Heart left ventricle (tissue), 16 donors: ENCODE data around the gene FOXP4. TPM values are rescaled to one million over a fixed set of nuclear protein-coding genes. Genes with fewer than 3 reads are reported as not detected.

Experiments
- ATAC-seq, 4 donors: fragments of 200-7000 bp; cut with Tn5 transposase; one replicate each; pipeline ENCODE4 v1.9.1; 2020 to 2022; ENCODE audit warnings: moderate library complexity in 4 of 4, mild to moderate bottlenecking in 3 of 4, moderate number of reproducible peaks in 1 of 4
- DNase-seq, 5 donors: peaks; one replicate each; pipeline ENCODE4 v3.0.0-alpha.2; 2020
- H3K27ac ChIP-seq, 12 donors: fragments of 200-600 bp; sonication (generic) in 4 of 12; one replicate each; pipeline versions ENCODE4 v1.5.0 to v1.8.0; 2016 to 2022; ENCODE audit warnings: mild to moderate bottlenecking in 2 of 12
- H3K27me3 ChIP-seq, 9 donors: fragments of 200-600 bp; sonication (generic) in 2 of 9; one replicate each; pipeline versions ENCODE4 v1.5.1 to v1.8.0; 2016 to 2022; ENCODE audit warnings: mild to moderate bottlenecking in 3 of 9
- H3K36me3 ChIP-seq, 9 donors: fragments of 200-600 bp; sonication (generic) in 2 of 9; one replicate each; pipeline versions ENCODE4 v1.5.0 to v1.8.0; 2018 to 2022; ENCODE audit warnings: mild to moderate bottlenecking in 2 of 9
- H3K4me1 ChIP-seq, 12 donors: fragments of 200-600 bp; sonication (generic) in 4 of 12; one replicate each; pipeline versions ENCODE4 v1.5.0 to v1.8.0; 2016 to 2022; ENCODE audit warnings: mild to moderate bottlenecking in 3 of 12
- H3K4me3 ChIP-seq, 12 donors: fragments of 200-600 bp; sonication (generic) in 4 of 12; one replicate each; pipeline versions ENCODE4 v1.5.0 to v1.8.0; 2017 to 2022; ENCODE audit warnings: mild to moderate bottlenecking in 9 of 12, moderate library complexity in 4 of 12
- H3K9me3 ChIP-seq, 12 donors: fragments of 200-600 bp; sonication (generic) in 4 of 12; one replicate each; pipeline versions ENCODE4 v1.5.0 to v1.8.0; 2016 to 2022; ENCODE audit warnings: mild to moderate bottlenecking in 1 of 12
- CTCF ChIP-seq, 12 donors: fragments of 200-600 bp; sonication (generic) in 4 of 12; IDR thresholded peaks; one replicate each; pipeline versions ENCODE4 v1.5.0 to v1.8.0; 2018 to 2022; ENCODE audit warnings: antibody characterized with exemption in 12 of 12, mild to moderate bottlenecking in 5 of 12
- POLR2A ChIP-seq, 2 donors: fragments of 450-650 bp; IDR thresholded peaks; one replicate each; pipeline ENCODE4 v1.6.1; 2017; ENCODE audit warnings: antibody characterized with exemption in 2 of 2, mild to moderate bottlenecking in 2 of 2, moderate library complexity in 2 of 2
- WGBS, 4 donors: extraction: QIAGEN DNeasy Blood & Tissue Kit in 2 of 4; methylation state at CpG; one replicate each; pipeline versions ENCODE4 v1.1.5 to v1.1.7; 2013 to 2018; 5-methylcytosine and 5-hydroxymethylcytosine counted together
- intact Hi-C, 10 donors: fragments of 100-400 bp; cut with DNase I; formaldehyde crosslinking; loops; one replicate each; pipeline versions ENCODE4 v1.11.1 to v1.14.2; 2022
- polyA plus RNA-seq, 2 donors: library from polyadenylated mRNA; stranded (reverse); fragments of 200-250 nt; gene quantifications; one replicate each; pipeline ENCODE4 v1.2.3, GENCODE V29; 2013
- total RNA-seq, 9 donors: library from RNA; depleted of rRNA in 2 of 9; stranded (reverse); fragments of >200 nt in 2 of 9; fragmentation: NEBNext Ultra II Directional in 3 of 9; extraction: Animal tissue kit (Norgen Biotek cat#: 25700) in 3 of 9; gene quantifications; one replicate each; pipeline versions ENCODE4 v1.1.0 to v1.2.4, GENCODE V29; 2016 to 2023
- donor health status: ischemic (EF 13 %, LVEDD 7.1; RV severe dilation, severe dysfunction).
- donor health status: healthy with polysubstance abuse.
- donor health status: DM: no; HTN: yes; CAD: no.
- donor health status: DM: no; HTN: no; CAD: no.
- donor health status: ischemic (EF 25% LVEDD 6.9; RV normal size, moderate dysfunction).
- donor health status: ischemic (EF 25% LVEDD 5.7; RV mildly dilated, moderate dysfunction).
- donor health status: healthy.
- donor health status: DM: yes; HTN: yes; CAD: no.
- donor health status: ischemic (EF 35%, LVEDD 5.7; RV mildly dilated, moderate dysfunction).
- donor health status: nonischemic (EF 11% LVEDD 7.7; RV severe dilation, severe dysfunction).
- donor health status: DM: yes; HTN: yes; CAD: no.
- donor health status: PGD.
- donor health status: ischemic (EF 29% LVEDD 5.4; RV normal size, mild dysfunction).
- donor health status: nonischemic (EF 23%, LVEDD 6.1; RV moderate dilation, normal function).

The FOXP4 gene
- total and polyA plus RNA-seq, 11 donors = 10.9 to 22.5 (median 16.0) TPM

DNA sequence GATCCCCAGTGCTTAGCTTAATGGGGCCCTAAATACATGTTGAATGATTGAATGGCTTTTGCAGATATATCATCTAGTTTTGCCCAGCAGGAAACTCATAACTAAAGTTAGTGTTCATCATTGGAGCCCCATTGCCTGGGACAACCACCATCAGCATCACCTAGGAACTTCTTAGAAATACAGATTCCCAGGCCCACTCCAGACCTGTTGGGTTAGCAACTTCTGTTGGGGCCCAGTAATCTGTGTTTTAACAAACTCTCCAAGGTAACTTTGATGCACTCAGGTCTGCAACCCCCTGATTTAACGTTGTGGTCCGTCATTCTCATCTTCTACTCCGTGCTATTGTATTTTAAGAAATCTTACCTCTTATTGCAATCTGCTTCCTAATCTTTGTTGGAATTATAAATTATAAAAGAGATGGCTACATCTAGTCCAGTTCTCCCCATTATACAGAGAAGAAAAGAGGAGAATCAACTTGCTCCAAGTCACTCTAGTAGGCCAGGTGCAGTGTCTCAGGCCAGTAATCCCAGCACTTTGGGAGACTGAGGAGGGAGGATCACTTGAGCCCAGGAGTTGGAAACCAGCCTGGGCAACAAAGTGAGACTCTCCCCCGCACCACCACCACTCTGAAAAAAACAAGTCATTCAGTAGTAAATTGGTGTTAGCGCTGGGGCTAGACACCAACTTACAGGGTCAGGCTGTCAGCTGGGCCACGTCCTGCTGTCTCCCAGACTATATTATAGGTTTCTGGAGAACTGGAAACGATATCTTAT is 13.7 kb downstream of the FOXP4 start:
- TF ChIP-seq CTCF (IDR thresholded peaks at IDR 0.05) (no peak), POLR2A (IDR thresholded peaks at IDR 0.05) (no peak)
- peaks cover 0 to 30% (median 11%) of the 10 kb centered on the region in 12 donors for H3K4me1 ChIP-seq
- ATAC-seq (no peak), DNase-seq (no peak)
- peak overlapping the region in 4 of 12 donors; percentile 27 to 79 (median 67) for H3K27ac ChIP-seq
- no peaks in the 10 kb centered on the region for H3K36me3 ChIP-seq
- 69 to 77% (median 72%) methylated on average over 7 of the region's 7 CpGs for WGBS, 4 donors
- intact Hi-C loops = no loop called here
- no peaks in the 10 kb centered on the region for H3K27me3 ChIP-seq
- peak overlapping the region in 10 of 12 donors; percentile 27 to 86 (median 61) for H3K4me3 ChIP-seq
- no peaks in the 10 kb centered on the region for H3K9me3 ChIP-seq

DNA sequence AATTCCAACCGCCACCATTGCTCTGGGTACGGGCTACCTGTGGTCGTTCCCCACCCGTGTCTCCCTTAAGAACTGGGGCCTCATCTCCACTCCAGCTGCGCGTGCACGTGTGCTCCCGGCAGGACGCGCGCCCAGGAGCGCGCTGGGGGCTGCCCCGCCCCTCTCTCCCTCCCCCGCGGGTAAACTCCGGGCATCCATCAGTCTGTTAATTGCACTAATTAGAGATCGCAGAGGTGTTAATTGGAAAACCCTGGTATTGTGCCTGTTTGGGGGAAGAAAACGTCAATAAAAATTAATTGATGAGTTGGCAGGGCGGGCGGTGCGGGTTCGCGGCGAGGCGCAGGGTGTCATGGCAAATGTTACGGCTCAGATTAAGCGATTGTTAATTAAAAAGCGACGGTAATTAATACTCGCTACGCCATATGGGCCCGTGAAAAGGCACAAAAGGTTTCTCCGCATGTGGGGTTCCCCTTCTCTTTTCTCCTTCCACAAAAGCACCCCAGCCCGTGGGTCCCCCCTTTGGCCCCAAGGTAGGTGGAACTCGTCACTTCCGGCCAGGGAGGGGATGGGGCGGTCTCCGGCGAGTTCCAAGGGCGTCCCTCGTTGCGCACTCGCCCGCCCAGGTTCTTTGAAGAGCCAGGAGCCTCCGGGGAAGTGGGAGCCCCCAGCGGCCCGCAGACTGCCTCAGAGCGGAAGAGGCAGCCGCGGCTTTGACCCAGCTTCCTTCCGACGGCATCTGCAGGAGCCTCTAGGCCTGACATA is 14.4 kb downstream of the FOXP4 start:
- Histone ChIP-seq H3K27me3 (no peaks in the 10 kb centered on the region), H3K27ac (peak overlapping the region in 11 of 12 donors; percentile 27 to 79 (median 58)), H3K4me3 (peak overlapping the region; percentile 27 to 86 (median 58)), H3K4me1 (peaks cover 0 to 30% (median 11%) of the 10 kb centered on the region in 12 donors), H3K36me3 (peaks cover 0 to 5% (median under 1%) of the 10 kb centered on the region in 9 donors), H3K9me3 (no peaks in the 10 kb centered on the region)
- intact Hi-C loops = no loop called here
- DNase-seq (peak; percentile 68 to 84 (median 77)), ATAC-seq (peak; percentile 79 to 93 (median 88))
- WGBS, 4 donors = 13 to 39% (median 21%) methylated on average over 47 to 53 of the region's 53 CpGs
- TF ChIP-seq CTCF (IDR thresholded peaks at IDR 0.05) (no peak), POLR2A (IDR thresholded peaks at IDR 0.05) (no peak)

DNA sequence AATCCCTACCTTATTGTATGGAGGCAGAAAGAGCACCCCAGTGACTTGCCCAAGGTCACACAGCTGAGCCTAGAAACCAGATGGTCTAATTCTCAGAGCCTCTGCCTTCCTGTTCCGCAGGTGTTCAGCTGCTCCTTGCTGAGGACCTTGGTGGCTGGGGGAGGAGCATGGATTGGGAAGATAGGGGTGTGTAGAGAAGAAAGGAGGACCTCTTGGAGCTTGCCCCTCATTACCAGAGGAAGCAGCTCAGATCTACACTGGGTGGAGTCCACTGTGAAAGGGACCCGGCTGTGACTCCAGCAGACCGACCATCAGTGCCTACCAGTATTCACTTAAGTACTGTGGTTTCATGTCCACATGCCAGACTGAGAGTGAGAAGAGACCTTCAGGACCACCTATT is 15.2 kb downstream of the FOXP4 start:
- Histone ChIP-seq H3K36me3 (peaks cover 0 to 13% (median 8%) of the 10 kb centered on the region in 9 donors), H3K27me3 (no peaks in the 10 kb centered on the region), H3K4me3 (peak overlapping the region in 10 of 12 donors; percentile 43 to 86 (median 61)), H3K9me3 (no peaks in the 10 kb centered on the region), H3K27ac (peak overlapping the region in 10 of 12 donors; percentile 27 to 79 (median 60)), H3K4me1 (peaks cover 0 to 30% (median 11%) of the 10 kb centered on the region in 12 donors)
- TF ChIP-seq POLR2A (IDR thresholded peaks at IDR 0.05) = no peak
- no peak for TF ChIP-seq CTCF (IDR thresholded peaks at IDR 0.05)
- intact Hi-C loops = no loop called here
- ATAC-seq = peak in 1 of 4 donors; percentile 3
- 84 to 93% (median 88%) methylated on average over 3 of the region's 3 CpGs for WGBS, 4 donors
- DNase-seq = no peak
